Amniotic epithelial cell (primary cell): ENCODE measurements around the gene LTBP2.
A peak's percentile ranks its signal among the peaks of the same experiment; 100 is the strongest.
"Not testable (repeated sequence)": the region's sequence is repeated elsewhere in the genome, so short reads cannot be mapped to it uniquely, and the experiment has no call there.

ENCODE experiments used
- DNase-seq: peaks from one replicate; pipeline ENCODE4 v3.0.0-alpha.2; 2010; ENCODE audit warnings: low read depth

Gene LTBP2

GRCh38 chr14:74551001-74551400 is 61.0 kb downstream of the LTBP2 start:
- DNase-seq, result no peak

GRCh38 chr14:74550071-74550470 is 62.0 kb downstream of the LTBP2 start:
- DNase-seq, result no peak

DNA sequence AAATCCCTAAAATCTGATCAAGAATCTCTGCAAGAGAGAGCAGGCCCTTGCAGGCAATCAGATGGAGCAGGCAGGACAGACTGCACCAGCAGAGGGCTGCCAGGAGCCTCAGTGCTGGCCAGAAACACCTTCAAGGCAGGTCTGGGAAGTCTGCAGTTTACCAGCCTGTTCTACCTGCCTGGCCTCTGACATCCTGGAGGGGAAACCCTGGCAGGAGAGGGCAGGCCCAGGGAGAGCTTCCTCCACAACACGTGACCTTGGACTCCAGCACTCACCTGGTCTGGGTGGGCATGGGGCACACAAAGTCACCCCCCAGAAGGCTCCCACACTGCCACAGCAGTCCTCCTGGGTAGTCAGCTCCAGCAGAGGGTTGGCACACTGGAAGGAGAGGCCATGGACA is 62.4 kb downstream of the LTBP2 start:
- DNase-seq, result no peak

DNA sequence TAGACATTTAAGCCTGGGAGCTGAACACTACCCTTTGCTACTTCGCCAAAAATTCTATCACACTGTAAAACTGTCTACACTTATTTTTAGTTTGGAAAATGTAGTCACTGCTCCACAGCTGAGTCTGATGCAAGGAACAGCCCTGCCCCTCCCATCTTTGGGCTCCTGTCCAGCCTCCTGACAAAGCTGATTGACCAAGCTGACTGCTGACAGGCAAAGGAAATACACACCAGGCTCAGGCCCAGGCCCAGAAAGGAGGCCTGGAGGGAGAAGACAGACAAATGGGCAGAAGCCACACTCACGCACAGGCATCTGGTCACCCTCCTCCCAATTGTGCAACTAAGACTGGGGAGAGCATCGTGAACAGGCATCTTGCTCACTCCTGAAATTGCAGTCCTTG is 63.2 kb downstream of the LTBP2 start:
- DNase-seq, result peak; percentile 55

DNA sequence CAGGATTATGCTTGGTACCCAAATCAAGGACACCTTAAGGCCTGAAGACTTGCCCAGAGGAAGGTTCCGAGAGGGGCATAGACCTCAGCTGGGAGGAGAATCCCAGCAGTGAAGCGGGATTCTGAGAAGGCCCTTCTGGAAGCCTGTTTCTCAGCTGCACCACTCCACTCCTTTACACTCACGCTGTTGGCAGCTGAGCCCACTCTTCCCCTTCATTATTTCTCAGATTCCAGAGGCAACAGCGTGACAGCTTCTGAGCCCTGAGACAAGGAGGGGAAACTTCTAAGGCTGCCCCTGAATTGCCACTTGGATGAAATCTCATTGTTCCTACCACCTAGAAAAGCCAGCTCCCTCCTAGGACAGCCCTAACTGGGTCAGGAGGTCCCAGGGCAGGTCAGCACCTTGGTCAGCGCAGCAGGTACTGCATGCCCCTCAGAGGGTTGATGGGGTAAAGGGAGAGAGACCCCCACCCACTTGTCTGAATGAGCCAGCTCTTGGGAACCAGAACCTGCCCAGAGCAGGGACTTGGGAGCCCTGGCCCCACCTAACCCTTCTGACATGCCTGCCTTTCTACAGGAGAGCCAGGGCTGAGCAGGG is 64.6 kb downstream of the LTBP2 start:
- DNase-seq, result no peak

DNA sequence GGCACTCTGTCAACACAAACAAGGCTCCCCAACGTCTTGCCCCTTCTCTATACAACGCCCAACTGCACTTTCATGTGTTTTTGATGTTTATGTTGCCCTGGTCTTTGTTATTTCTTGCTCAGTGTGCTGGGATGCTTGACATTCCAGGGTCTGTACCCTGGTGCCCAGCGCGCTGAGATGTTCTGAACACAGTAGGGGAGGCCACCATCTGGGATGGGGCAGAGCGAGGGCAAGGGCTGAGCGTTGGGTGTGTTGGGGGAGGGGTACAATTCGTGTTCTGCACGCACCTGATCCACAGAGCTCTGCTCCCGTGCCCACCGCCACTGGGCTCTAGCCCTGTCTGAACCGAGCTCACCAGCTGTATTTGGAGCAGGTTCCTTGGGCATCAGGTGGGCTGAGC is 65.6 kb downstream of the LTBP2 start:
- no peak for DNase-seq

- DNase-seq, result no peak
Measured at GRCh38 chr14:74545386-74545785, 66.7 kb downstream of the LTBP2 start.

DNA sequence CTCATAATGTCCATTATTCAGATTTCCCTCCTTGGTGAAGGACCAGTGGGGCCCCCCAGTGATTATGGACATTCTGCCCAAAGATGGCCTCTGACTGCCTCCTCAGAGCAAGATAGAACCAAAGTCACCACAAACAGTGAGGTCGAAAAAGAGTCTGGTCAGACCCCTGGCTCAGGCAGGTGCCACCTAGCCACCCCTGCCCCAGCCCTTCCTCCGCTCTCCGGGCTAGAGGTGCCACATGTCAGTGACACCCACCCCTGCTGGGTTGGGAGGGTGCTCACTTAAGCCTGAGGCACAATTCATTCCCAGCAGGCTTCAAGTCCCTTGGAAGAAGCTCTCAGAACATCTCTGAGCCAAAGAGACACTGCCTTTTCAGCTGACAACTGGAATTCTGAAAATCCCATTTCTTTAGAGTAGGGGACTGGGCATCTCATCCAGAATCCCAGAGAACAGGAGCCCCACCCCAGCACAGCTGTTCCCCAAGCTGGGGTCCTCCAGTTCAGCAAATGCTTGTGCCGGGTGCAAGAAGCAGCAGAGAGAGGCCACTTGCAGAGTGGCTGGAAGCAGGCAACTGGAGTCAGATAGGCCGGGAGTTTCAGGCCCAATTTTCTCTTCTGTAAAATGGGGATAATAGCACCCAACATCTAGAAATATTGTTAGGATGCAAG is 68.1 kb downstream of the LTBP2 start:
- no peak for DNase-seq

DNA sequence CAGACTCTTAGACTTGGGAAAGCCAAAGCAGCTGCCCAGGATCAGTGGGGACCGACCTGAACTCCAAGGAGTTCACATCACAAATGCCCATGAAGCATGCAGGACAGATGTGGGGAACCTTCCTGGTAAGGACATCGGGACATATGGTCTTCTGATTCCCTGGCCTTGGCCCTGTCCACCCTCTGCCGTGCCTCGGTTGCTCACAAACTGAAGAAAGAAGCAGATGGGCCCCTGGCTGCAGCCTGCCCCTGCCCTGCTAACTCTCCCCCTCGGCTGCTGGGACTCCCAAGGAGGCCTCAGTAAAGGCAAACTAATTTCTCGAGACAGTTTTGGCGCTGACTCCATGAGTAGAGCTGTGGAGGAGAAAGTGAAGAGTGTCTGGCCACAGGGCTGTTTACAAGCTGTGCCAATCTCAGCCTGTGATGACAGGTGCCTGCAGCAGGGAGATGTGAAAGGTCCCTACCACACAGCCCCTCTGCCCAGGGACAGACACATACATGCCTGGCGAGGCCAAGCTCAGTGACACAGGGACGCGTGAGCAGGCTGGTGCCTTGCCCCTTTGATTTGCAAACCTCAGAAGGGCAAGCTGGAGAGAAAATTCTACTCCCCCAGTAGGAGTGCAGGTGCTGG is 69.9 kb downstream of the LTBP2 start:
- no peak for DNase-seq

DNA sequence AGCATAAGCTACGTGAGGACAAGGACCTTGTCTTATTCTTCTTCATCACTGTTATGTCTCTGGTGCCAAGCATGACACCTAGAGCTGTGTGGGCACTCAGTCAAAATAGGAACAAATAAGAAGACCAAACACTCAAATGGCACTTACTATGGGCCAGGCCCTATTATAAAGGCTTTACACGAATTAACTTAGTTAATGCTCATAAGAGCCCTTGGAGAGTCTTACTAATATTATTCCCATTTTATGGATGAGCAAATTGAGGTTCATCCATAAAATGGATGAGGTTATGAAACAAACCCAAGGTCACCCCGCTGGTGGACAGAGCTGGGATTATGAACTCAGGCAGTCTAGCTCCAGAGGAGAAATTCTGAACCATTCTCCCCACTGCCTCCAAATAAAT is 70.8 kb downstream of the LTBP2 start:
- no peak for DNase-seq

- no peak for DNase-seq
Measured at GRCh38 chr14:74539503-74539902, 72.5 kb downstream of the LTBP2 start.

DNA sequence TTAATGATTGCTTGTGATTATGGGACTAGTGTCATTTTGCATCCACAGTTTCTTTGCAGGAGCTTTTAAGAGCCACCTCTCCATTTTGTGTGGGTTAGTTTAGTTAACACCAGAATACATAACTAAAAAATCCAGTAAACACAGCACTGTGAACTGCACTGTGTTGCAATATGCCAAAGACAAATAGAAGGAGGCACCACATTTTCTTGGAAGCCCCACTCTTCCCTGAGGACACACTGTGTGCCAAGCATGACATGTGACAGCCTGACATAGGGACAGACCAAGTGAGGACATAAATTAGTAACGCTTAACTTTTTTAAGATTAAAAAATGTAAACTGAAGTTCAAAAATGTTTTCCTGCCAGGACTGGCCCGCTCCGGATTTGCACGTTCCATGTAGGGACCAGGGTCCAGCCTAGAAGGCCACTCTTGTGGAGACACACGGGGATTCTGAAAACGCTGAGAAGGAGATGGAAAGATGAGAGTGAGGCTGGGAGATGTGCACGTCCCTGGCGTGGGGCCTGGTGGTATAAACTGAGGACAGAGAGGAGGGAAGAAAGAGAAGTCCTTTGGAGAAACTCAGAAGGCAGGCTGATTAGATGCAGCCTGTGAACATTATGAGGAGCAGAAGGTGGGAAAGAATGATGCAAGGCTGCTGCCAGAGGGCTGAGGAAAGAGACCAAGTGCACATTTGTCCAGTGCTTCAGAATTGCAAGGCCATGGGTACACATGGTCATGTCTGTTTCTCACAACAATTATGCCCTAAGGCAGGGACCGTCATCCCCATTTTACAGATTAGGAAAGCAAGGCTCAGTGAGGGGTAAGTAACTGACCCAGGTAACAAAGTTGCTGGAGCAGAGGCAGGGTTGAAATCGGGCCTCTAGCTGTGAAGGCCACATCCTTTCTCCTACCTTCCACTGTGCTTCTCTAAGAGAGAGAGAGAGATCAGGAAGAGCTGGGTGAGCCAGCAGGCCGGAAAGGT is 73.3 kb downstream of the LTBP2 start:
- DNase-seq, result no peak

- not testable (repeated sequence) for DNase-seq
Measured at GRCh38 chr14:74536336-74536735, 75.7 kb downstream of the LTBP2 start.

DNA sequence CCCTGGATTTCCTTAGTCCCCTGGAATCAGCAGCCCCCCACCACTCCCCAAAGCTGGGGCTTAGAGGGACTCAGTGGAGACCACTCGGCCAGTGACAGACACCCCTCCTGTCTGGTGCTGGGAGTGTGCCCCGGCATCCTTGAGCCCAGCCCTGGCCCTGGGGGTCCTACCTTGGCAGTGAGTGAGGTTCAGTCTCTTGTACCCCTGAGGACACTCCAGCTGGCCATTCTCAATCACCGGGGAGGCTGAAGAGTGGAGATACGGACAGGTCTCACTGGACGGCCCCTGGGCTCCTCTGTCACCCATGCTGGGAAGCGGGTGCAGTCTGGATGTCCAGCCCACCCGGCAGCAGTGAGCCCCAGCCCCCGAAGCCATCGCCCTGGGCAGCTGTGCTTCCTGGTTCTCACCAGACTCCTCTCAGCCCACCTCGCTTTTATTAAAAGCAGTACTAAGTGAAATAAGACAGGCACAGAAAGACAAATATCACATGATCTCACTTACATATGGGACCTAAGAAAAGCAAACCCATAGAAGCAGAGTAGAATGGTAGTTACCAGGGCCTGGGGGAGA is 76.2 kb downstream of the LTBP2 start:
- DNase-seq, result no peak

GRCh38 chr14:74533576-74533975 is 78.5 kb downstream of the LTBP2 start:
- DNase-seq, result no peak

- DNase-seq, result no peak
Measured at GRCh38 chr14:74532246-74532645, 79.8 kb downstream of the LTBP2 start.

- DNase-seq, result peak; percentile 25
Measured at GRCh38 chr14:74531467-74531866, 80.6 kb downstream of the LTBP2 start.

- DNase-seq, result no peak
Measured at GRCh38 chr14:74531006-74531405, 81.0 kb downstream of the LTBP2 start.

GRCh38 chr14:74528886-74529285 is 83.2 kb downstream of the LTBP2 start:
- DNase-seq, result no peak

DNA sequence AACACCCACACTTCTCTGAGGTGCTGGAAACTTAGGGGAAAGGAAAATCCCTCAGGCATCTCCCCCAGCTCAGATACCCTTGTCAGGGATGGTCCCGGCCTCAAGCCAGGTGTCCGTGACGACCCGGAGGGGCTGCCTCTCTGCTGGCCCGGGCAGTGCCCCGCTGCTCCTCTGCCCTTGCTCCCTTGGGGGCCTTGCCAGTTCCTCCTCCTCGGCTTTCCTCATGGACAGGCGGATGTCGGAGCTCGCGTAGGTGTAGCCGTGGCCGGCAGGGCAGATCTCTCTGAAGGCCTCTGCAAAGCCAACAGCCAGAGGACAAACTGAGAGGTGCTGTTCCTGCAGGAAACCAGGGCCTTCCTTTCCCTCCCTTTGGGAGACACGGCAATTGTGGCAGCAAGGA is 83.6 kb downstream of the LTBP2 start:
- no peak for DNase-seq

- DNase-seq, result no peak
Measured at GRCh38 chr14:74527736-74528280, 84.2 kb downstream of the LTBP2 start.
